ENCODE measurements around the gene OR2AJ1.
A peak's percentile ranks its signal among the peaks of the same experiment; 100 is the strongest.

Gene OR2AJ1

GRCh38 chr1:247924868-247925267 lies at the start of gene OR2AJ1:
OR2AJ1 (plus strand) TSS chr1:247924889; CDS start chr1:247933769, 8,880 bp downstream.
- DNase-seq (ENCODE audit: low read depth): no peak

- no peak for DNase-seq (ENCODE audit: low read depth)
These were observed 41.3 kb upstream of the OR2AJ1 start for GRCh38 chr1:247883346-247883745.

GRCh38 chr1:247884797-247885413 lies 39.8 kb upstream of the OR2AJ1 start:
- DNase-seq (ENCODE audit: low read depth): no peak

GRCh38 chr1:247895163-247895637 lies 29.5 kb upstream of the OR2AJ1 start, which contains the start of gene OR2W3:
OR2W3 (plus strand) TSS chr1:247895587; CDS start chr1:247895587, 0 bp downstream.
- no peak for DNase-seq (ENCODE audit: low read depth)

GRCh38 chr1:247895976-247896375 lies 28.7 kb upstream of the OR2AJ1 start:
- no peak for DNase-seq (ENCODE audit: low read depth)

- no peak for DNase-seq (ENCODE audit: low read depth)
These were observed 20.6 kb upstream of the OR2AJ1 start for GRCh38 chr1:247904122-247904521.

GRCh38 chr1:247905181-247905580 lies 19.5 kb upstream of the OR2AJ1 start:
- DNase-seq (ENCODE audit: low read depth): no peak

- DNase-seq (ENCODE audit: low read depth): no peak
These were observed 18.7 kb upstream of the OR2AJ1 start for GRCh38 chr1:247905910-247906503.

GRCh38 chr1:247906504-247907047 lies 18.1 kb upstream of the OR2AJ1 start:
- no peak for DNase-seq (ENCODE audit: low read depth)

GRCh38 chr1:247908766-247909165 lies 15.9 kb upstream of the OR2AJ1 start:
- no peak for DNase-seq (ENCODE audit: low read depth)

- DNase-seq (ENCODE audit: low read depth): no peak
These were observed 10.9 kb upstream of the OR2AJ1 start for GRCh38 chr1:247913786-247914185.

- no peak for DNase-seq (ENCODE audit: low read depth)
These were observed 9.6 kb upstream of the OR2AJ1 start for GRCh38 chr1:247914941-247915662.

- no peak for DNase-seq (ENCODE audit: low read depth)
These were observed 4.7 kb upstream of the OR2AJ1 start, which contains the start of gene OR2T8 for GRCh38 chr1:247919952-247920351. OR2T8 (plus strand) TSS chr1:247920252; CDS start chr1:247921018, 766 bp downstream.

GRCh38 chr1:247923941-247924340 lies 748 bp upstream of the OR2AJ1 start:
- DNase-seq (ENCODE audit: low read depth): no peak

- DNase-seq (ENCODE audit: low read depth): no peak
These were observed 9.3 kb downstream of the OR2AJ1 start for GRCh38 chr1:247933989-247934388.

- DNase-seq (ENCODE audit: low read depth): no peak
These were observed 11.1 kb downstream of the OR2AJ1 start for GRCh38 chr1:247935781-247936180.

- no peak for DNase-seq (ENCODE audit: low read depth)
These were observed 11.7 kb downstream of the OR2AJ1 start for GRCh38 chr1:247936415-247936814.

- peak; percentile 83 for DNase-seq (ENCODE audit: low read depth)
These were observed 12.5 kb downstream of the OR2AJ1 start for GRCh38 chr1:247936965-247937734.

- no peak for DNase-seq (ENCODE audit: low read depth)
These were observed 17.9 kb downstream of the OR2AJ1 start for GRCh38 chr1:247942624-247943023.

- DNase-seq (ENCODE audit: low read depth): no peak
These were observed 23.9 kb downstream of the OR2AJ1 start, which contains the start of gene OR2L8 for GRCh38 chr1:247948558-247948957. OR2L8 (plus strand) TSS chr1:247948858; CDS start chr1:247948858, 0 bp downstream.

- DNase-seq (ENCODE audit: low read depth): no peak
These were observed 28.7 kb downstream of the OR2AJ1 start for GRCh38 chr1:247953408-247953807.

- DNase-seq (ENCODE audit: low read depth): no peak
These were observed 37.1 kb downstream of the OR2AJ1 start for GRCh38 chr1:247961791-247962190.

All from stimulated activated CD8-positive, alpha-beta memory T cell treated with anti-CD3 and anti-CD28 coated beads, Interleukin-4, amount 100 ng/mL, for 24 hours (primary cell).